HG02973 (cell line): ENCODE data around the gene RAB36.

Experiments used
- ATAC-seq: cut with Tn5 transposase; IDR thresholded peaks from one replicate; pipeline ENCODE4 v1.9.1; 2021; ENCODE audit warnings: moderate library complexity; ENCODE audit not compliant: unreplicated experiment

Gene RAB36

GRCh38 chr22:23203452-23204124 lies 58.3 kb downstream of the RAB36 start:
- no peak for ATAC-seq

GRCh38 chr22:23204125-23204488 lies 58.8 kb downstream of the RAB36 start:
- ATAC-seq, result no peak

- ATAC-seq, result no peak
These were observed 59.4 kb downstream of the RAB36 start for GRCh38 chr22:23204541-23205157.

GRCh38 chr22:23205339-23206049 lies 60.2 kb downstream of the RAB36 start:
- ATAC-seq, result no peak

- ATAC-seq, result no peak
These were observed 61.6 kb downstream of the RAB36 start for GRCh38 chr22:23206915-23207314.

GRCh38 chr22:23207729-23208393 lies 62.6 kb downstream of the RAB36 start:
- no peak for ATAC-seq

GRCh38 chr22:23210428-23211170 lies 65.3 kb downstream of the RAB36 start:
- ATAC-seq, result no peak

GRCh38 chr22:23211622-23212021 lies 66.3 kb downstream of the RAB36 start:
- ATAC-seq, result no peak

GRCh38 chr22:23212061-23213021 lies 67.1 kb downstream of the RAB36 start:
- no peak for ATAC-seq

- ATAC-seq, result no peak
These were observed 67.8 kb downstream of the RAB36 start for GRCh38 chr22:23213022-23213555.

GRCh38 chr22:23213581-23214334 lies 68.5 kb downstream of the RAB36 start:
- no peak for ATAC-seq
